HG03565 (cell line): ENCODE data around the gene CACNA2D3.

Experiments
- ATAC-seq: cut with Tn5 transposase; IDR thresholded peaks from one replicate; pipeline ENCODE4 v1.9.1; 2021; ENCODE audit warnings: mild to moderate bottlenecking, moderate library complexity; ENCODE audit not compliant: unreplicated experiment

The CACNA2D3 gene

DNA sequence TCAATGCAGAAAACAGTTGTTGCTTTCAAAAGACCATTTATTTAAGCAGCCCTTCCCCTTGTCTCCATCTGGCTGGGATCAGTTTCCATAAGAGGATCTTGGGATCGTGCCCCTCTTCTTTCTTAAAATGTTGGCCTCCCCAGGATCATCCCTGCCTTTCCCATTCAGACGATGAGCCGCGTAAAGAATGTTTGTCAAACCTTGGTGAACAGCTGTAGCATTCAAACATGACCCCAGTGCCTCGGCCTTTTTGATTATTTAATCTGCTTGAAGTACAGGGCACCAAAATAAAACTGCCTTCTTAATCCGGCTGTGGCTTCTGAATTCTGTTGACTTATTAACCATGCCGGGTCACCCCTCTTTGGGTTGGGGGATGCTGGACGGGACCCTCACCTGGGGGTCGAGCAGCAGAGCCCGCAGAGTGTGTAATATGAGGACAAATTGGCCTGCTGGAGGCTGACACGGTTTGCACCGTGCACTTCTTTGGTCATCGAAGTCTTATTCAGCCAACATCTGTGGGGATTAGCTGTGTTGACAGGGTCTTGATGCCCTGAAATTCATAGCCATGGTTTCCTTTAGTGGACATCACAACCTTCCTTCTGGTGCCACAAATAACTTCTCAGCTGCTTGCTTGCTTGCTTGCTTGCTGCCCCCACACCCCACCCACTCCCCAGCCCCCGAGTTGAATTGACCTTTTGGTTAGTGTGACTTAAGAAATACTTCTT is 805.9 kb downstream of the CACNA2D3 start, which contains the start of gene LRTM1:
Gene LRTM1, minus strand, starts transcription at position 14 of the 725 bp plus-strand sequence. CDS start 148 bp downstream, outside the sequence.
- no peak for ATAC-seq

- ATAC-seq: no peak
Measured at GRCh38 chr3:54931182-54931581, 808.8 kb downstream of the CACNA2D3 start.

GRCh38 chr3:54932606-54933005 is 810.3 kb downstream of the CACNA2D3 start:
- ATAC-seq: no peak

DNA sequence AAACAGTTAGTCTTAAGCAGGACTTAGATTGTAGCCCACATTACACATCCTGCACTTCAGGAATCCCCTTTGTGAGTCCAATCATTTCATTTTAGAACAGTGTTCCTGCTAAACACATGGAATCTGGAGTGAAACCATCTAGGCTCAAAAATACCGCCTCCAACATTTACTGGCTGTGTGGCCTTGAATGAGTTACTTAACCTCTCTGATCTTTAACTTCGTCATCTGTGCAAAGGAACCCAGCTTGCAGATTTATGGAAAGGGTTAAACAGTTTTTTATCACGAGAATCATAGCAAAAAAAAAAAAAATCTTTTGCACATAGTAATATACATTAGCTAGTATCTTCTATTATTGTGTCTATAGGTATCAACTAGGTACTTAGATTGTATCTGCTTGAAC is 813.5 kb downstream of the CACNA2D3 start:
- no peak for ATAC-seq

GRCh38 chr3:54936561-54936960 is 814.2 kb downstream of the CACNA2D3 start:
- no peak for ATAC-seq

DNA sequence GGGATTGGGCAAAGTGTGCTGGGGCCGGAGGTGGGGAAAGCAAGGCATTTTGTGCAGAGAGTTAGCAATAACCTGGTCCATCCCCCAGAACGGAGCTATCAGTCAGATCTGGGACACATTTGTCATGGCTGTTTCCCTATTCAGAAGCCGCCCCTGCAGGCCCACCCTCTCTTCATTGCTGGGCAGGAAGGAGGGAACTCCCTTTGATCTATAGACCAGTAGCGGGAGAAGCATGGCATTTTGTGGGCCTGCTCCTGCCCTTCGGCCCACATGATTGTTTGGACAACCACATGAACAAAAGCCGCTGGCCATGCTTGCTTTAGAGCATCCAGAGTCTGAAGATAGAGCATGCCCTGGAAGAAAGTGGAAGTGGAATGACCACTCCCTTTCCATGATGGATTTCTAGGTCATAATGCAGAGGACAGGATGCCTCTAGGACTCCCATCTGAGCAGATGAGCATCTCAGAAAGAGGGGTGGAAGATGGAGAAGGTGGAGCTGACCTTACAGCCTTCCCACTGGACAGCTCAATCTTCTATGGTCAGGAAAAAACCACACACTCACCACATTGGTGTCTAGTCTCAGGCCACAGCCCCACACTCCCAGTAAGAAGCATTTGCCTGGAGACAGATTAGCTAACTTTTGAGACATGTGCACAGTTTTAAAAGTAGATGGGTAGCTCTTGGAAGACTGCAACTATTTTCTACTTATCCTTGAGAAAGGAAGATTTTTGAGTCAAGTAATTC is 817.4 kb downstream of the CACNA2D3 start:
- ATAC-seq: no peak

DNA sequence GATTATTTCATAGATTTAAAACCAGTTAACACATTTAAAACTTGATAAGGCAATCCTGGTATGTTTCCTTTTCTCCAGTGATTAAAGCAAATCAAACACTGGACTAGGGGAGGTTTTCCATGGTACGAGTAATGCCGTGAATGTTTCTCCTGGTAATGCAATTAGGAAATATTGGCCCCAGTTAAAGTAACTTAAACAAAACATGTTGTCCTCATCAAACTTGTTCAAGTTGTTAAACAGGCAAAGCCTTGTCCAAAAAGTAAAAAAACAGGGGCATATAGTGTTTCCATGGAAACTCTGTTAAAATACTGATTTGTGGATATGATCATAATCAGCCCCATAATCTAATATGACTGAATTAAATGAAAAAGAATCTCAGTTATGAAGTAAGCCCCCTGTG is 818.6 kb downstream of the CACNA2D3 start:
- ATAC-seq: no peak

- no peak for ATAC-seq
Measured at GRCh38 chr3:54941690-54942362, 819.5 kb downstream of the CACNA2D3 start.

DNA sequence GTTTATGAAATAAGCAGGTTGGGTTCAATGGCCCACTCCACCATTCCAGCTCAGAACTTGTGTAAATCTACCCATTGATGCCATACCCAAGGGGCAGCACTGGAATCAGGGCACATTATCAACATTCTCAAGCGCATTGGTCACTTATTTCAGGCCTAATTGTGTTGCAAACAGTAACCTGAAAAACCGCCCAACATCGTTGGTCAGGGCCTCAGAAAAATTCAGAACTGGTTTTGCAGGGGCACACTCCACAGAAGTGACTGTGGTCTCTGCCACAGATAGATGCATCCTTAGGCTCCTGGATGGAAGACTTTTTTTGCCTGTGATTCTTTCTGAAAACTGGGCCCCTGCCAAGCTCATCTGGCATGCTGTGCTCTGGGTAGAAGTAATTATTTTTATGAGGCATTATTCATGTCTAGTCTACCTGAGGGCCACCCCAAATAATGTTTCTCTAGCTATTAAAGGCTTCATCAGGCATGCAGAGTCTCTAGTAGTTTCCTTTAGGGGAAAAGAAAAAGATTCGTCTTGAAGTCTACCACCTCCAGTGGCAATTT is 827.2 kb downstream of the CACNA2D3 start:
- no peak for ATAC-seq

DNA sequence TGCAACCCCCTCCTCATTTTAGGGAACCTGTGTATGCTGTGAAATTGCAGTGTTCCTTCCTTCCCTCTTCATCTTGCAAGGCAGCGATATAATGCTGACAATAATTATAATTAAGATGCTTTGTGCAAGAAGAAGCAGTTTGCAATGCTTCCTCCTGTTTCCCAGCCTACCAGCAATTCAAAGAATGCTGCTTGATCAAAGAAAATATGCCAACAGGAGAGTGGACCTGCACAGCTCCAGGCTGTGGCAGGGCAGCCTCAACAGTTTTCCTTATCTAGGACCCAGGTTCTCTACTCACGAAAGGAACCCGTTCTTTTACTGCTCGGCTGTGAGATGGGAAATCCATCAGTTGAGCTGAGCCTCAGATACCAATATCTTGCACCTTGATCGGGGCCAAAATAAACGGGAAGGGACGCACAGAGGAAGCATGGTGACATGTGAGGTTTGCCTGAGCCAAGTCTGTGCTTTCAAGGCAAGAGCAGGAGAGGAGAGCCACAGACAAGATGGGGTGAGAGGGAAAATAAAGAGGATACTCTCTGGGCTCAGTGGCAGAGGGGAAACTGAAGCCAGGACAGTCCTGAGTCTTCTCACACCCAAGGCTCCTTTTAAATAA is 828.1 kb downstream of the CACNA2D3 start:
- no peak for ATAC-seq

DNA sequence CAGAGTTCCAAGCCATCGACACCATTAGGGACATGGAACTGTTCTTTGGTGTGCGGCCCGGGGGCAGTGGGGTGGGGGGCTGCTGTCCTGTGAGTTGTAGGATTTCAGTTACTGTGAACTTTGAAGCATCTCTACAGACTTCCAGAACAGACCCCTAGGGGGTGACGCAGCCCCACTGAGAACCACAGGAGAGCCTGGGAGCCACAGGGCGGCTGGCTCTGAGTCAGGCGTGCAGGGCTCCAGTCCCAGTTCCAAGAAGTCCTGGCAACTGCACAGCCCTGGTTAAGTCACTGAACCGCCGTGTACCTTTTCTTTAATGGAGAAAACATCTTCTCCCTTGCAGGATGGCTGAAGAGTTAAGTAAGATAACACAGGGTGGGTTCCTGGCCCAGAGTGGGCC is 829.1 kb downstream of the CACNA2D3 start:
- ATAC-seq: no peak

DNA sequence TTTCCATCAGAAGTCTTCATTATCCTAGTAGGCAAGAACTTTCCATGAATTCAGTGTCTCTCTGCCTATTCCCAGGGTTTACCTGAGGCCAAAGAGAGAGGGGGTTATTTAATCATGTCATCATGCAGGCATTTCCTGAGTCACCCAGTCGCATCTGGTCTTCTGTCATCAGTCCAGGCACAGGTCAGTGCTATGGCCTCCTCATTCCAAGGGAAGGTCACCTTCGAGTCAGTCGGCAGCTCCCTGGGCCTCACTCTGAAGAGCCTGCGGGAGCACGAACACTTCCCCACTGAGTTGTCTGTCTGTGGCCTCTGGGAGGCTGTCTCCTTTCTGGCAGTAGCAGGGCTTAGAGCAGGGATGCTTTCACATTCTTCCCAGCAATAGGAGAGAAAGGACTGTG is 831.7 kb downstream of the CACNA2D3 start:
- ATAC-seq: no peak

DNA sequence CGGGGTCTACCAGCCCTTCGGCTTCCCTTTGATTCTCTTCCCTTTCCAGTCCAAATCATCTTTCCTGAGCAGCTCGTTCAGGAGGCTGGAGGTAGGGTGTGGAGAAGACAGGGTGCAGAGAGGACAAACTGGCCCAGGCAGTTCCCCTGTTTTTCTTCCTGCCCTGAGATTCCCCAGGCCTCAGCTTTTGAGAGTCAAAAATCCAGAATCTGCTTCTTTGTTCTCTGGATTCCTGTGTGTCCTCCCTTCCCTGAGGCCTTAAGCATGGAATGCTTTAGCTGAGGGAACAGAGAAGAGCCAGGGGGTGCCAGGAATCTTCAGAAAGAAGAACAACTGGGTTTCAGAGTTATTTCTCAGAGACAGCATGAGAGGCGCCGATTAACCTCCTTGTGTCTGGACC is 832.2 kb downstream of the CACNA2D3 start:
- no peak for ATAC-seq

GRCh38 chr3:54955496-54955895 is 833.1 kb downstream of the CACNA2D3 start:
- ATAC-seq: no peak

DNA sequence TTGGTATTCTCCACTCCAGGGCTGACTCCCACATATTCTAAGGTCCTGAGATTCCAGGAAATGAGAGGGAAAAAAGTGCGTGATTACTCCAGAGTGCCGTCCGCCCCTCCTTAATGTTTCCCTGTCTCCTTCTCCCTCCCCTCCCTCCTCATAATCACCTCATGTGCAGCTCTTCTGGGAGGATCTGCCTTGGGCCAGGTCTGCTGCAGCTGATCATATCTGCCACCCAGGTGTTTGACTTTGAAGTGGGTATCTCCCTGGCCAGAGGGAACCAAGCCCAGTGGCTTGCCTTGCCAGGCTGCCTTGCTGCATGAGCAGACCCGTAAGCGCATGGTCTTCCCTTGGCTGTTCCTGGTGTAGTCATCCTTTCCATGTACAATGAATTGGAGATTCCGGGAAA is 833.6 kb downstream of the CACNA2D3 start:
- no peak for ATAC-seq

GRCh38 chr3:54957711-54958110 is 835.4 kb downstream of the CACNA2D3 start:
- no peak for ATAC-seq

GRCh38 chr3:54960082-54960481 is 837.7 kb downstream of the CACNA2D3 start:
- no peak for ATAC-seq

DNA sequence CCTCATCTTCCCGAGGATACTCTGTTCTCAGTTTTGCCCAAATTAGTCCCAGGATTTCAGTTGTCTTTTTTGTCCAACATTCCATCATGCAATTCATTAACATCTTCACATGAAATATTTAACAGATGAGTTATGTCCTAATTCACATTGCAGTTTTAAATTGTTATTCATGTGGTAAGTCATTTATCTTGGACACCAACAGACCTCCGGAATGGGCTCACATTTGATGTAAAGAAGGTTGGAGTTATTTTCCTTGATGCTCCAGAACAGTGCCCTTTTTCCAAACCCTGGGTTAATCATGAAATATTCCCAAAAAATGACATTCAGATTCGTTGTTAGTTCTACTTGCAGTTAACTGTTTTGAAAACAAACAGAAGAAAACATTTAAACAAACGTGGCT is 838.3 kb downstream of the CACNA2D3 start:
- ATAC-seq: no peak

DNA sequence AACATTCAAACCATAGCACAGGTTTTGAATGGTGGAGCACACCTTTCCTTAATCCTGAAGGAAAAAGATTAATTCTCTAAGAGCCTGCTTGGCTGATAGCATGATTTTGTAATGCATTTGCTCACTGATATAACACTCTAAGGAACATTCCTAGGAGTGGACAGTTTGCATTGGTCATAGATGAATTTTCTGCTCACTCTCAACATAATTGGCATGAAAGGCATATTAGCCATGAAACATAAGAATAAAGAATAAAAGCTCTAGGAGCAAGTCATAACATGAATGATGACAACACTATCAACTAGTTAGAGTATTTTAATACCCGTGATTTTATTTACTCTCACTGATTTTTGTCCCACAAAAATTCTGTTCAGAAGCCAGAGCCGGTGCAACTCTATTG is 839.8 kb downstream of the CACNA2D3 start:
- no peak for ATAC-seq

DNA sequence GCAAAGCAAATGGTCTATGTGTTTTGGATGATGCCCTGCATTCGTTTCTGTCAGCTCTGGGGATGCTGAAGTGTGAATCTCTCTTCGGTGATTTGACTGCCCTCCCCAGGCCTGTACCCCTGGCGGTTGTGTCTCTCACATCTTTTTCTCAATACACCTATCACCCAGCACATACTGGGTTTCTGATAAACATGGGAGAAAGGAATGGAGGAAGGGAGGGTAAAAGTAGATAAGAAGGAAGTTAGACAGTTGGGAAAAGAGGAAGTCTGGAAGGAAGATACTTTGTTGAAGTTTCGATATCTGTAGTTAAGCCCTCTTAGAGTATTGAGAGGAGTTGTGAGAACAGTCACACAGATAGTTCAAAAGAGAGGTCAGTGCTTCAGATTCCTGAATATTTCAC is 841.3 kb downstream of the CACNA2D3 start:
- no peak for ATAC-seq

GRCh38 chr3:54964081-54964480 is 841.7 kb downstream of the CACNA2D3 start:
- no peak for ATAC-seq
